ENCODE data around the gene PPM1H. TPM values are rescaled to one million over a fixed set of nuclear protein-coding genes. Genes with fewer than 3 reads are reported as not detected.

Gene PPM1H
- total RNA-seq, 1 donor from 2014 or later: 0.49 TPM

DNA sequence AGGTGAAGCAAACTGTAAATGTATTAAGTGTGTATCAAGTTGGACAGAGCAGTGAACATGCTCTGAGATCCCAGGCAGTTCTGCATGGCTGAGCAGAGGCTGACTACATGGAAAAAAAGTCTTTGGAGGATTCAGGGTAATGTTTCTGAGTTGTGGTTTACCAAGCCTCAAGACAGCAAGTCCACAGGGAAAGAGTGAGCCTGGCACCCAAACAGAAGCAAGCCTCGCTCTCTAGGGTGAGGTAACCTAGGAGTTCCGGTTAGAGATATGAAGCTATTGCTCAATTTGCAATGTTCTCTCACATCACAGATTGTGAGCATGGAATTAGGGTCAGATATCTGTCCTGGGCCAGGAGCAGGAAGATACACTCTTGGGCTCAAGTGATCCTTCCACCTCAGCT is 309.7 kb downstream of the PPM1H start:
- intact Hi-C loops (cut with DNase I): no loop called here
- no peaks in the 10 kb centered on the region for H3K27me3 ChIP-seq
- no peak for DNase-seq (ENCODE audit: extremely low spot score in 2 of 2)
- TF ChIP-seq, protein P1, sequence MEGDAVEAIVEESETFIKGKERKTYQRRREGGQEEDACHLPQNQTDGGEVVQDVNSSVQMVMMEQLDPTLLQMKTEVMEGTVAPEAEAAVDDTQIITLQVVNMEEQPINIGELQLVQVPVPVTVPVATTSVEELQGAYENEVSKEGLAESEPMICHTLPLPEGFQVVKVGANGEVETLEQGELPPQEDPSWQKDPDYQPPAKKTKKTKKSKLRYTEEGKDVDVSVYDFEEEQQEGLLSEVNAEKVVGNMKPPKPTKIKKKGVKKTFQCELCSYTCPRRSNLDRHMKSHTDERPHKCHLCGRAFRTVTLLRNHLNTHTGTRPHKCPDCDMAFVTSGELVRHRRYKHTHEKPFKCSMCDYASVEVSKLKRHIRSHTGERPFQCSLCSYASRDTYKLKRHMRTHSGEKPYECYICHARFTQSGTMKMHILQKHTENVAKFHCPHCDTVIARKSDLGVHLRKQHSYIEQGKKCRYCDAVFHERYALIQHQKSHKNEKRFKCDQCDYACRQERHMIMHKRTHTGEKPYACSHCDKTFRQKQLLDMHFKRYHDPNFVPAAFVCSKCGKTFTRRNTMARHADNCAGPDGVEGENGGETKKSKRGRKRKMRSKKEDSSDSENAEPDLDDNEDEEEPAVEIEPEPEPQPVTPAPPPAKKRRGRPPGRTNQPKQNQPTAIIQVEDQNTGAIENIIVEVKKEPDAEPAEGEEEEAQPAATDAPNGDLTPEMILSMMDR (IDR thresholded peaks at IDR 0.05): no peak
- TF ChIP-seq POLR2AphosphoS5 (IDR thresholded peaks at IDR 0.05; ENCODE audit: insufficient read depth in 1 of 2, low read depth in 1 of 2): no peak
- no peak for TF ChIP-seq POLR2A (IDR thresholded peaks at IDR 0.05)
- no peaks in the 10 kb centered on the region for H3K36me3 ChIP-seq
- no peaks in the 10 kb centered on the region for H3K4me1 ChIP-seq
- no peaks in the 10 kb centered on the region for H3K9me3 ChIP-seq
- no peak overlapping the region for H3K4me3 ChIP-seq
- H3K27ac ChIP-seq: no peak overlapping the region

DNA sequence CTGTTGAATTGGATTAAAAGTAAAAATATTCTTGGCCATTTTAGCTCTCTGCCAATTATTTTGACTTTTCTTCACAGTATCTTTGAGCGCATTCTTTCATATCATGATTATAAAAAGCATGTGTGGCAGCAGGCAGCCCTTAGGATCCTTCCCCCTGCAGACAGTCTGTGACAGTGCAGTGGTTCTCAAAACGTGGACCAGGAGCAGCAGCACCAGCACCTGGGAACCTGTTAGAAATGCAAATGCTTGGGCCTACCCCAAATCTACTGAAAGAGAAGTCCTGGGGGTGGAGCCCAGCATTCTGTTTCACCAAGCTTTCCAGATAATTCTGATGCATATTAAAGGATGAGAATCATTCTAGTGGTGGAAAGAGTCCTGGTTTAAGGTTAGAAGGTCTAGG is 312.8 kb downstream of the PPM1H start:
- H3K27ac ChIP-seq: no peak overlapping the region
- no peak for TF ChIP-seq POLR2AphosphoS5 (IDR thresholded peaks at IDR 0.05; ENCODE audit: insufficient read depth in 1 of 2, low read depth in 1 of 2)
- TF ChIP-seq, protein P1 (IDR thresholded peaks at IDR 0.05): no peak
- no peak for TF ChIP-seq POLR2A (IDR thresholded peaks at IDR 0.05)
- DNase-seq (ENCODE audit: extremely low spot score in 2 of 2): no peak
- no peaks in the 10 kb centered on the region for H3K9me3 ChIP-seq
- H3K4me3 ChIP-seq: no peak overlapping the region
- intact Hi-C loops (cut with DNase I): no loop called here
- H3K27me3 ChIP-seq: no peaks in the 10 kb centered on the region
- H3K4me1 ChIP-seq: no peaks in the 10 kb centered on the region
- no peaks in the 10 kb centered on the region for H3K36me3 ChIP-seq

DNA sequence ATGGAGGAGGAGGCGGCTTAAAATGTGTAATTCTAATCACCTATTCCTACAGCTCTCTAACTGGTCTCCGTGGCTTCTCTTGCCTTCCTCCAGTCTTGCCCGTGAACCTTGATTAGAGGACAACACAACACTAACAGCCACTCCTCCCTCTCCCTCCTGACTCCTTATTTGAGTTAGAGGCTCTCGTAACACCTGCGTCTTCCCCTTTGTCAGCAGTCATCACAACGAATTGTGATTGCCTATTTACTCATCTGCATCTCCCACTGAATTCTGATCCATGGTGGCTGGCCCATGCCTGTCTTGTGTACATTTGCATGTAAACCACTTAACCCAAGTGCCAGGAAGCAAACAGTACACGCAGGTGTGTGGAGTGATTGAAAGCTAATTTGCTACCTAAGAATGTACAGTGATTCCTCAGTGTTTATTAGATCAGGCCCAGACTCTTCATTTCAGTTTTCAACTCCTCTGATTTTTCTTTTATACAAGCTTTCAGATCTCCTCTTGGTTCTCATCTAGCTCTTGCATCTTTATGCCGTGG is 313.8 kb downstream of the PPM1H start:
- intact Hi-C loops (cut with DNase I): no loop called here
- no peak for TF ChIP-seq POLR2A (IDR thresholded peaks at IDR 0.05)
- no peak for TF ChIP-seq POLR2AphosphoS5 (IDR thresholded peaks at IDR 0.05; ENCODE audit: insufficient read depth in 1 of 2, low read depth in 1 of 2)
- TF ChIP-seq, protein P1 (IDR thresholded peaks at IDR 0.05): no peak

DNA sequence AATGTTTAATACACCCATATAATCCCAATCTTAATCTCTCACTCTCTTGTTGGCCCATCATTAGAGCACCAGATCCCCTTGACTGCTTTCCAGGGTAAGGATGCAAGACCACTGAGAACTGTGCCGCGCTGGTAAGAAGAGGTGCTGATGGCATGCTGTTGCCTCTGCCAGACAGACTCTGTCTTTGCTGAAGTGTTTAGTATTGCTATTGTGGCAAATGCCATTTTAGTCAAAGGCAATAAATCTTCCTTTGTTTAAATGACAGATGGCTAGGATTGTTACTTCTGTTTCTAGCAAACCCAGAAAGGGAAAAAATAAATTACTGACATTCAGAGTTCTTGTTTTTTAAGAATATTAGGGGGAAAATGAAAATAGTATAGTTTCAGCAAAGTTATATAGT is 316.0 kb downstream of the PPM1H start:
- Histone ChIP-seq H3K27me3 (no peaks in the 10 kb centered on the region), H3K4me1 (no peaks in the 10 kb centered on the region), H3K36me3 (no peaks in the 10 kb centered on the region), H3K27ac (no peak overlapping the region), H3K9me3 (no peaks in the 10 kb centered on the region), H3K4me3 (no peak overlapping the region)
- TF ChIP-seq, protein P1 (IDR thresholded peaks at IDR 0.05): no peak
- TF ChIP-seq POLR2A (IDR thresholded peaks at IDR 0.05) (no peak), POLR2AphosphoS5 (IDR thresholded peaks at IDR 0.05; ENCODE audit: insufficient read depth in 1 of 2, low read depth in 1 of 2) (no peak)
- intact Hi-C loops (cut with DNase I): no loop called here
- no peak for DNase-seq (ENCODE audit: extremely low spot score in 2 of 2)

More for the DNA sequence above, 313.8 kb downstream of the PPM1H start:
- Histone ChIP-seq H3K27me3 (no peaks in the 10 kb centered on the region), H3K4me1 (no peaks in the 10 kb centered on the region), H3K27ac (no peak overlapping the region), H3K4me3 (no peak overlapping the region), H3K9me3 (no peaks in the 10 kb centered on the region), H3K36me3 (no peaks in the 10 kb centered on the region)
- no peak for DNase-seq (ENCODE audit: extremely low spot score in 2 of 2)

DNA sequence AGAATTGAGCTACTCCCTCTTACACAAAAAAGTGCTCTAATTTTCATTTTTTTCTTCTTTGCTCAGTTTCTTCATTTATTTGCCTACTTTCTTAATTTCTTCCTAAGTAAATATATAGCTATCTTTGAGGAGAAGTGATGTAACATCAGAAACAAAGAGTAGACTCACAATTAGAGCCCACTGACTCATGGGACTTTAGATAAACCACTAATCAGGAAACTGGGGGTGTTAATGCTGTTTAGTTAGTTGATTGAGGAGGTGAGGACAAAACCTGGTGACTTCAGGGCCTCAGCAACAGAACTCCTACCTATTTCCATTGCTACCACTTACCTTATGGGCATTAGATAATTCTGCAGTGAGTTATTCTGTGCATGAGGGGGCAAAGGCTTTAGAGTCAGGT is 316.6 kb downstream of the PPM1H start:
- H3K36me3 ChIP-seq: no peaks in the 10 kb centered on the region
- no peaks in the 10 kb centered on the region for H3K4me1 ChIP-seq
- no peaks in the 10 kb centered on the region for H3K27me3 ChIP-seq
- H3K9me3 ChIP-seq: no peaks in the 10 kb centered on the region
- no peak for DNase-seq (ENCODE audit: extremely low spot score in 2 of 2)
- H3K27ac ChIP-seq: no peak overlapping the region
- H3K4me3 ChIP-seq: no peak overlapping the region
- TF ChIP-seq, protein P1 (IDR thresholded peaks at IDR 0.05): no peak
- TF ChIP-seq POLR2AphosphoS5 (IDR thresholded peaks at IDR 0.05; ENCODE audit: insufficient read depth in 1 of 2, low read depth in 1 of 2) (no peak), POLR2A (IDR thresholded peaks at IDR 0.05) (no peak)
- intact Hi-C loops (cut with DNase I): no loop called here

All from vagina (tissue), 2 donors.